Measurements from ENCODE around the gene SOX12.

Gene SOX12

DNA sequence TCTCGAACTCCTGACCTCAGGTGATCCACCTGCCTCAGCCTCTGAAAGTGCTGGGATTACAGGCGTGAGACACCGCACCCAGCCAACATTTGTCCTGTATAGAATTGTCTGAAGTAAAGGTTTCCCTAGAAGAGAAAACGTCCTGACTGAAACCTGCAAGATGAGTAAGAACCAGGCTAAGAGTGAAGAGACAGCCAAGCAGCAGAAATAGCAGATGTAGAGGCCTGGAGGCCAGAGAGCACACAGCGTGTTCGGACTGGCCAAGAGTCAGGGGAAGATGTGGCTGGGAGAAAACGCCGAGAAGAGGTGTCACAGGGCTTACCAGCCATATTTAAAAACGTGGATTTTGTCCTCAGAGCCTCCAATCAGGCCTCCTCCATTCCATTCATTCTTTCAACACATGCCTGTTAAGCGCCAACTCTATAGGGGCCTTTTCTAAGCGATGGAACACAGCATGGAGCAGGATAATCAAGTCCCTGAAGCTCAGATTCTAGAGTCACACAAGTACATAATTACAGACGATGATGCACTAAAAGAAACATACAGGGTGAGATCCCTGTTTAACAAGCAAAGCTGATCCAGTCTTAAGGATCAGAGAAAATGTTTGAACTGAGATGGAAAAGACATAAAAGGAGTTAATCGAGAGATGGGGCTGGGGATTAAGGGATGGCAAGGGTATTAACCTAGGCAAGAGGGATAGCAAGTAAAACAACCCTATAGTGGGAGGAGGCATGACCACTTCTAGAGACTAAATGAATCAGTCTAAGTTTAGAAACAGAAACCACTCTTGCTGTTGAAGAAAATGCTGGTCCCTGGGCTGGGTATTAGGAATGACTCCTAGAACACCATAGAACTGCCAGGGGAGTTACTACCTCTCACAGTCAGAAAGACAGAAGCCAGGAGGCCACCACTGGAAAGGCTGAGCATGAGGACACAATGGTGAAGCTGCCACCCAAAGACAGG, 23.2 kb upstream of the SOX12 start:
- peak; percentile 24 for DNase-seq

DNA sequence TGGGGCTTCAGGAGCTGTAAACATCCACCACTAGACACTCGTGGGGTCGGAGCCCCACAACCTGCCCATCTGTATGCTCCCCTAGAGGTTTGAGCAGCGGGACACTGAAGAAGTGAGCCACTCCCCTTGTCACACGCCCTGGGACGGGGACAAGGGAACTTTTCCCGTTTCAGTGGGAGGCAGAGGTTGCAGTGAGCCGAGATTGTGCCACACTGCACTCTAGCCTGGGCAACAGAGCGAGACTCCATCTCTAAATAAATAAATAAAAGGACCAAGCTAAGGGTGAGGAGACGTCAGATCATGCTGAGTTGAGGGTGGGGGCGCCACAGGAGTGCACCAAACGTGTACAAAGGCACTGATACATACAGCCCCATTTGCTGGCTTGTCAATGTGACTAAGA, 19.6 kb upstream of the SOX12 start:
- DNase-seq = no peak

DNA sequence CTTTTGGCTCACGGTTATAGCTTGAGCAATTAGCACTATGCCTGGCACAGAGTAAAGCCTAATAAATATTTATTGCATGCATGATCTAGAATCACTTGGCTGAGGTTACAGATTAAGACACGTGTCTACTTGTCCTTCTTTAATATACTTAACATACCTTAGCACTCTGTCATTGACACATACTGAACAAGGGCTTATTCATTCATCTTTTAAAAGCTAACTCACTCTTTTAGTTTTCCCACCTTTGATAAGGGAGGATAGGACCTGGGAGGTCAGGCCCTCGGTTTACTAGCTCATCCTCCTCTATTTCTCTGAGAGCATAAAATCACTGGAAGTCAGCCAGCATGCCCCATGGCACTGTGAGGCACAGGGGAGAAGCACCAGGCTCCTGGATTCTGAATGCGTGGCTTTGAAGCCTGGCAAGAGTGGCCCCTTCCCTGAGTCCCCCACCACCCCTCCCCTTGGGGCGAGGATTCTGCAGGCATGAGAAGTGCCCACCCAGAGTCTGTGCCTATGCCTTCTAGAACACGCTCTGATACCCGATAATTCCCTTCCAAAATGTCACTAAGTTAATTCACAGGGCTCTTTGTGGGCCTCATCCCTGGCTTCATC, 16.8 kb upstream of the SOX12 start:
- DNase-seq = no peak

DNA sequence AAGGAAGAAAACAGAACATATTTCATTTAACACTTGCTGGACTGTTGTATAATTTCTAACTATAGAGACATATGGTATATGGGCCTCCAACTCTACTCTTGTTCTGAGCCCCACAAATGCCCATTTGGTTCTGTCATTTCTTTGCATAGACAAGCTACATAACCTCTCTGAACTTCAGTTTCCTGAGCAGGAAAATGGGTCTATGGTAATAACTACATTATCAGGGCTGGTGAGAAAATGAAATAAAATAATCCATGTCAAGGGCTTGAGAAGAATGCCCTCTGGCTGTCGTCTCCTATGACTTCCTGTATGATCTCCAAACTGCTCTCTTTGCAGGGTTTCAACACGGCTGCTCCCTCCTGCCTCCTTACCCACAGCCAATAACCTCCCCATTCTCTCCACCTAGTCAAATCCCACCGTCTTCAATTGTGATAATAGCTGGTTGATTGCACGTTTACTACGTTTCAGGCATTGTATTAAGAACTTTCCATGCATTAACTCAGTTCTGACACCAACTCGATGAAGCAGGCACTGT, 16.0 kb upstream of the SOX12 start:
- DNase-seq = no peak

DNA sequence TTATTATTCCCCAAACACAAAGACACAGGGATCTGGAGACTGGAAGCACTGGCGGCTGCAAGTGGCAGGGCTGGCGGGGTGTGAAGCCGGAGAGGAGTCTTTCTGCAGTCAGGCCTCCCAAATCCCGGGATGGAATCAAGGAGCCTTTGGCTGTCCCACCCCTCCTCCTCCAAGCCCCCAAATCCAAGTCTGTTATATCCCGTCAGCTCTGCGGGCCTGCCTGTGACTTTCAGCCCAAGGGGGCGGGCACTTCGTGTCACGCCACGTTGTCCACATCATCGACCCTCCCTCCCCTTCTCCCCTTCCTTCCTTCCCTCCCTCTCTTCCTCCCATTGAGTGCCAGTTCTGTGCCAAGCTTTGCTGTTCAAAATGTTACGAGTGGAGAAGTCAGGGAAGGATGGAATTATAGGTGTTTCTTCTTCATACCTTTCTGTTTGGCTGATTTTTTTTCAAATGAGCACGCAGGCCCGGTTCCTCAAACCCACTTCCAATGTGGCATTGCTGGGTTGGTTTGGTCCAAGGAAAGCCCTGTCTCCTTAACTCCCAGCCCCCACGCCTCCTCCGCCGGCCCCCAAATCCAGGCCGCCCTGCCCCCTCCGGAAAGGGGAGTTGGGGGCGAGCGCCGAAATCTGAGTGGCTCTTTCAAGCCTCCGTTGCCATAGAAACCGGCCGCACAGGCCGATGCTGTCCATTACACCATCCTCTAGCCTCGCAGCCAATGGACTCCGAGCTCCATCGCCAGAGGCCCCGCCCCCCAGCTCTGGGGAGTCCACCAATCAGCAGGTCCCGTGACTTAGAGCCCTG, 15.3 kb upstream of the SOX12 start:
- peak; percentile 95 for DNase-seq

GRCh38 chr20:310645-311044, 14.7 kb upstream of the SOX12 start:
- no peak for DNase-seq

DNA sequence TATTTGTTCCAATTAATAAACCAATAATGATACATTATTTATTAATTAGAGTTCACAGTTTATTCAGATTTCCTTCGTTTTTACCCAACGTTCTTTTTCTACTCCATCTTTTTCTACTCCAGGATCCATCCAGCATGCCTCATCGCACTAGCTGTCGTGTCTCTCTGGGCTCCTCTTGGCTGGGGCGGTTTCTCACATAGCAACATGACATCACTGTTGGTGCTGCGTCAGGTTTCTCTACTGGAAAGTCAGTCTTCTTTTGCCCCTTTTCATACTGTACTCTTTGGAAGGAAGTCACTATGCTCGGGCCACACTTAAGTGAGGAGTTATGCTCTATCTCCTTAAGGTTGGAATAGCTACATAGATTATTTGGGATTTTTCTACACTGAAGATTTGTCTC, 13.7 kb upstream of the SOX12 start:
- no peak for DNase-seq

DNA sequence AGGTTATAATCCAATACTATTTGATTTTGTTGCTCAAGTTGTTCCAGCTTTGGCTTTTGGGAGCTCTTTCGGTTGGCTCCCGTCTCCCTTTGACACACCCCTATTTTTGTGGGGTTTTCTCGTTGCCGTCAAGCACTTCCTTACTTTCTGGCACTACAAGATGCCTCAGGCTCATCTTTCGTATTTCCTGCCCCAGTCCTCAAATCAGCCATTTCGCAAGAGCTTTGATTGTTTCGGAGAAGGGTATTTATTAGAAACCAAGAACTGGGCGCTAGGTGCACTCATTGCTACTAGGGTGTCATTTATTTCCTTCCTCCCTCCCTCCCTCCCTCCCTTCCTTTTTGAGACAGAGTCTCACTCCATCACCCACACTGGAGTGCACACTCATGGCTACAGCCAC, 13.3 kb upstream of the SOX12 start:
- no peak for DNase-seq

GRCh38 chr20:312866-313265, 12.5 kb upstream of the SOX12 start:
- DNase-seq = no peak

GRCh38 chr20:313402-313801, 11.9 kb upstream of the SOX12 start:
- DNase-seq = no peak

- DNase-seq = no peak
These were observed 11.4 kb upstream of the SOX12 start for GRCh38 chr20:313948-314347.

DNA sequence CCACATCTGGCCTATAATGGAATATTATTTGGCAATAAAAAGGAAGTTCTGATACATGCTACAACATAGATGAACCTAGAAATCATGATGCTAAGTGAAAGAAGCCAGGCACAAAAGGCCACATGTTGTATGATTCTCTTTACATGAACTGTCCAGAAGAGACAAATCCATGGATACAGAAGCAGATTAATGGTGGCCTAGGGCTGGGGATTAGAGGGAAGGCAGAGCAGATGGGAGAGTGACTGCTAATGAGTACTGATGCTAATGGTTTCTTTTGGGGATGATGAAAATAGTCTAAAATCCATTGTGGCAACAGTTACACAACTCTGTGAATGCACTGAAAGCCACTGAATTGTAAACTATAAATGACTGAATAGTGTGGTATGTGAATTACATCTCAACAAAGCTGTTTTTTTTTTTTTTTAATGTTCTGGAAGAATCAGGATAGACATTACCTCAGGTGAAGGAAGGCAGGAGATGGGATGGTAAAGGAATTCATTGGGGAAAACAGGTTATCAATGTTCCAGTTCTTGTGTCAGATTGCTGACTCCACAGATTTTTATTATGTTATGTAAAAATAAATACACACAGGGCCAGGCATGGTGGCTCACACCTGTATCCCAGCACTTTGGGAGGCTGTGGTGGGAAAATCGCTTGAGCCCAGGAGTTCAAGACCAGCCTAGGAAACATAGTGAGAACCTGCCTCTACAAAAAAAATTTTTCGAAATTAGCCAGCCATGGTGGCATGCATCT, 8.9 kb upstream of the SOX12 start:
- no peak for DNase-seq

DNA sequence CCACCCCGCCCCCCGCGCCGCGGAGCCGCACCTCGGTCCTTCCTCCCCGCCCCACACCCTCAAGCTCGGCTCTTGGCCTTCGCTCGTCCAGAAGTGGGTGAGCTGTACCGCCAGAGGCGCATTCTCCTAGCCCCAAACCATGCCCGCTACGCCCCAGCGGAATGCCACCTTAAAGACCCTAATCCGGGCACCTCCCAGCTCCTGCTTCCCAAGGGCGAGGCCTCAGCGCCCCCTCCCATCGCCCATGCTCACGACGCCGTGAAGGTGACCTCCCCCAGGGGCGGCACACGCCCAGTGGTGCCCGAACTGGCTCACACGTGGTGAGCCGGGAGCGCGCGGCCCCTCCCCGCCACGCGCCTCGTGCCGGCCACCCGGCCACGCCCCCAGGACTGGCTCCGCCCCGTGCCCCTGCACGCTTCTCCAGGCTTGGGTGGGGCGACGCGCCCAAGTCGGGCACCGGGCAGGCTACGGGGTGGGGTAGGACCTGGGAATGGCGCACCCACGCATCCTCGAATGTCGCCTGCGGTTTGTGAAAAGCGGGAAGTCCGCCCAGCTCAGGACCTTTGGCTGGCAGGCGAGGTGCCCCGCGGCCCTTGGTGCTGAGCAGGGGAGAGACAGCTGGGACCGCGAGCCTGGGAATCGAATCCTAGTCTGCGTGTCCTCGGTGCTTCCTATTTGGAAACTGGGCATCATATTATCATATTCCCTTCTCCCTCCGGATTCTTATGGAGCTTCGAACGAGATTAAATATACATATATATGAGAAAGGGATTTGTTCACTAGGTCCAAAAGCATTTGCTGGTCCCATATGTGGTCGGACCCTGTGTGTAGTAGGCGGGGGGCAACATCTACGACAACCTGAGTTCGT, 941 bp upstream of the SOX12 start:
- DNase-seq = peak; percentile 94

DNA sequence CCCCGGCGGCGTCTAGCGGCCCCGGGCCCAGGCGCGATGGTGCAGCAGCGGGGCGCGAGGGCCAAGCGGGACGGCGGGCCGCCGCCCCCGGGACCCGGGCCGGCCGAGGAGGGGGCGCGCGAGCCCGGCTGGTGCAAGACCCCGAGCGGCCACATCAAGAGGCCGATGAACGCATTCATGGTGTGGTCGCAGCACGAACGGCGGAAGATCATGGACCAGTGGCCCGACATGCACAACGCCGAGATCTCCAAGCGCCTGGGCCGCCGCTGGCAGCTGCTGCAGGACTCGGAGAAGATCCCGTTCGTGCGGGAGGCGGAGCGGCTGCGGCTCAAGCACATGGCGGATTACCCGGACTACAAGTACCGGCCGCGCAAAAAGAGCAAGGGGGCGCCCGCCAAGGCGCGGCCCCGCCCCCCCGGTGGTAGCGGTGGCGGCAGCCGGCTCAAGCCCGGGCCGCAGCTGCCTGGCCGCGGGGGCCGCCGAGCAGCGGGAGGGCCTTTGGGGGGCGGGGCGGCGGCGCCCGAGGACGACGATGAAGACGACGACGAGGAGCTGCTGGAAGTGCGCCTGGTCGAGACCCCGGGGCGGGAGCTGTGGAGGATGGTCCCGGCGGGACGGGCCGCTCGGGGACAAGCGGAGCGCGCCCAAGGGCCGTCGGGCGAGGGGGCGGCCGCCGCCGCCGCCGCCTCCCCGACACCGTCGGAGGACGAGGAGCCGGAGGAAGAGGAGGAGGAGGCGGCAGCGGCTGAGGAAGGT, 715 bp downstream of the SOX12 start:
- DNase-seq = peak; percentile 71

DNA sequence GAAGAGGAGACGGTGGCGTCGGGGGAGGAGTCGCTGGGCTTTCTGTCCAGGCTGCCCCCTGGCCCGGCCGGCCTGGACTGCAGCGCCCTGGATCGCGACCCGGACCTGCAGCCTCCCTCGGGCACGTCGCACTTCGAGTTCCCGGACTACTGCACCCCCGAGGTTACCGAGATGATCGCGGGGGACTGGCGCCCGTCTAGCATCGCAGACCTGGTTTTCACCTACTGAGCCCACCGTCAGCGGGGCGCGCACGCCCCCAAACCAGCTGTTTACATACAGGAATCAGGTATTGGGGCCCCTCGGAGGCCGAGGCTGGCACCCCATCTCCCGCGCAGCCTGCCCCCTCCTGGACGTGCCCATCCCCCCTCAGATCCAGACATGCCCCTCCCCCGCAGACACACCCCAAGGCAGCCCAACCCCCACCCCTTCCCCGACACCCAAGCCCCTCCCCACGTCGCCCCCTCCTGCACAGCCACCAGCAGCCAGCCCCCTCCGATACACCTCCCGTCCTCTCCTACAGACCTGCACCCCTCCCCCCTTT, 1.4 kb downstream of the SOX12 start:
- no peak for DNase-seq

GRCh38 chr20:327186-328026, 2.1 kb downstream of the SOX12 start:
- DNase-seq = peak; percentile 82

DNA sequence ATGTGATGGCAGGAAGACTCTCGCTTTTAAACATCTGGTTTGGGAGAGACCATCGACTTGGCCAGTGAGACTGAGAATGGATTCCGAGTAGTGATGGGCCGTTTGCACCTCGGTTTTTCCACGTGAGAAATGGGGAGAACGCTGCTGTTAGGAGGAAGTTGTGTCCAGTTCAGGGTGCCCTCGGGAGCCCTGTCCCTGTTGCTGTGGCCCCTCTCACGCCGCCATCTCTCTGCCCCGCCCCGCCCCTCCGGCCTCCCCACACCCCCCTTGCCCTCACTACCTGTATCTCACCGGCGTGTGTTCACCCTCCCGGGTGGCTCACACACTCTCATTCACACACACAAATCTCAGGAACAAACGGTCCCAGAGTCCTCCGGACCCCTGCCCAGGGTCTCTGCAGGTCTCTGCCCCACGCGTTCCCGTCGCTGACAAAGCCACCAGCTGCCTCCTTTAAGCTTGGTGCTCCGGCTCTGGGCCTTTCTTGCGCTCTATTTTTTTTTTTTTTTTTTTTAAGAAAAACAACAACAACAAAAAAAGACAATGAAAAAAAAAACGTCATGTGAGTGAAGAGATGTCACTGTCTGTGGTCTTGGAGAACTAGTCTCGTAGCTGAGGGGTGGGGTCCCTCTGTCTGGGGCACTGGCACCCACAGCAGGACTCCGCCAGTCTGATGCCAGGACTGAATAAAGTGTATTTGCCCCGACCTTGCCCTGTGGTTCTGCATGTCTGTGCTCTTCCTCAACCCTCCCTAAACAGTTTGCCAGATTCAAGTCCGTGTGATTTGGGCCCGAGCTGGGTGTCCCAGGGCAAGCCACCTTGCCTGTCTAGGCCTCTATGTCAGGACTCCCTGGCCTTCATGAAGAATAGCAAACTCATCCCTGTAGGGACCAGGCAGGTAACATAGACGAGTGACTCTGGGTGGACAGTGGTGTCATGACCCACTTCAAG, 2.9 kb downstream of the SOX12 start:
- DNase-seq = no peak

- DNase-seq = no peak
These were observed 3.8 kb downstream of the SOX12 start for GRCh38 chr20:328975-329695.

All from activated CD4-positive, alpha-beta T cell treated with anti-CD3 and anti-CD28 coated beads for 48 hours (primary cell).